ENCODE measurements around the gene STPG1.

STPG1 gene

DNA sequence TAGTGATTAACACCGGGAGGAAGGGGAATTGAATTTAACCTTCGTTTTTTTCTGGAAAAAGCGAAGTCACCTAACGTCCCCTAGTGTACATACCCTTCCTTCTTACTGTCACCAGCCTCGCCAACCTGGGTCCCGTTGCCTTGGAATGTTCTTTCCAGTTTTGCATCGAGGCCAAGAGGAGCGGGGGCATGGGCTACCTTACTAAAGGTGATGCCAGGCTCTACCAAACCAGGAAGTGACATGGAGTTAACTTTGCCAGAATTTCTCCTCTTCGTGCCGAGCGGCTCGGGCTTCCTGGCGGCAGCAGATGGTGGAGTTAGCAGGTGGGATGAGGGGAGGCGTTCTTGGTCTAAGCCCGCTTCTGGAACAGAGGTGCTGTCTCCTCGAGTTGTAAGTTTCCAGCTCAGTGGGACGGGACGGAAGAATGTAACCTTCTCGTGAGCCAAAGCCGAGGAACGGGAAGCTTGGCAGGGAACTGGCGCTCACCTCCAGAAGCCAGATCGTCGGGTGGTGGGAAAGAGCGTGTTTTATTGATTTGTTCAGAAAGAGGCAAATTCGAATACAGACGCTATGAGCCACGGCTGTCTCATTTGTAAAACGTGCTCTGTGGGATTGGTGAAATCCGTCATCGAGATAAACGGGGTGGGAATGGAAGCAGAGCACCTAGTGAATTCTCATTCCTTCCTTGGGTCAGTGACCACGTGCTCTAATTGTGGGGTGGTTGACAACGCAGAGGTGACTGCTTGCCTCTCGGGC is 2.5 kb upstream of the STPG1 start:
- TF ChIP-seq FOXP2 (optimal IDR thresholded peaks at IDR 0.05; ENCODE audit: borderline replicate concordance, extremely low read depth, extremely low read length, insufficient read depth) = no peak
- no peak for TF ChIP-seq TAF1 (IDR thresholded peaks at IDR 0.05; ENCODE audit: borderline replicate concordance, insufficient read depth, low read length)
- no peak for TF ChIP-seq SIN3A (IDR thresholded peaks at IDR 0.05; ENCODE audit: borderline replicate concordance, insufficient read depth, low read length)
- no peak for TF ChIP-seq POLR2AphosphoS5 (IDR thresholded peaks at IDR 0.05; ENCODE audit: low read depth, low read length)
- TF ChIP-seq, protein P1, sequence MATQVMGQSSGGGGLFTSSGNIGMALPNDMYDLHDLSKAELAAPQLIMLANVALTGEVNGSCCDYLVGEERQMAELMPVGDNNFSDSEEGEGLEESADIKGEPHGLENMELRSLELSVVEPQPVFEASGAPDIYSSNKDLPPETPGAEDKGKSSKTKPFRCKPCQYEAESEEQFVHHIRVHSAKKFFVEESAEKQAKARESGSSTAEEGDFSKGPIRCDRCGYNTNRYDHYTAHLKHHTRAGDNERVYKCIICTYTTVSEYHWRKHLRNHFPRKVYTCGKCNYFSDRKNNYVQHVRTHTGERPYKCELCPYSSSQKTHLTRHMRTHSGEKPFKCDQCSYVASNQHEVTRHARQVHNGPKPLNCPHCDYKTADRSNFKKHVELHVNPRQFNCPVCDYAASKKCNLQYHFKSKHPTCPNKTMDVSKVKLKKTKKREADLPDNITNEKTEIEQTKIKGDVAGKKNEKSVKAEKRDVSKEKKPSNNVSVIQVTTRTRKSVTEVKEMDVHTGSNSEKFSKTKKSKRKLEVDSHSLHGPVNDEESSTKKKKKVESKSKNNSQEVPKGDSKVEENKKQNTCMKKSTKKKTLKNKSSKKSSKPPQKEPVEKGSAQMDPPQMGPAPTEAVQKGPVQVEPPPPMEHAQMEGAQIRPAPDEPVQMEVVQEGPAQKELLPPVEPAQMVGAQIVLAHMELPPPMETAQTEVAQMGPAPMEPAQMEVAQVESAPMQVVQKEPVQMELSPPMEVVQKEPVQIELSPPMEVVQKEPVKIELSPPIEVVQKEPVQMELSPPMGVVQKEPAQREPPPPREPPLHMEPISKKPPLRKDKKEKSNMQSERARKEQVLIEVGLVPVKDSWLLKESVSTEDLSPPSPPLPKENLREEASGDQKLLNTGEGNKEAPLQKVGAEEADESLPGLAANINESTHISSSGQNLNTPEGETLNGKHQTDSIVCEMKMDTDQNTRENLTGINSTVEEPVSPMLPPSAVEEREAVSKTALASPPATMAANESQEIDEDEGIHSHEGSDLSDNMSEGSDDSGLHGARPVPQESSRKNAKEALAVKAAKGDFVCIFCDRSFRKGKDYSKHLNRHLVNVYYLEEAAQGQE (IDR thresholded peaks at IDR 0.05; ENCODE audit: insufficient read depth in 1 of 2, low read depth in 2 of 2, low read length in 2 of 2) = no peak

DNA sequence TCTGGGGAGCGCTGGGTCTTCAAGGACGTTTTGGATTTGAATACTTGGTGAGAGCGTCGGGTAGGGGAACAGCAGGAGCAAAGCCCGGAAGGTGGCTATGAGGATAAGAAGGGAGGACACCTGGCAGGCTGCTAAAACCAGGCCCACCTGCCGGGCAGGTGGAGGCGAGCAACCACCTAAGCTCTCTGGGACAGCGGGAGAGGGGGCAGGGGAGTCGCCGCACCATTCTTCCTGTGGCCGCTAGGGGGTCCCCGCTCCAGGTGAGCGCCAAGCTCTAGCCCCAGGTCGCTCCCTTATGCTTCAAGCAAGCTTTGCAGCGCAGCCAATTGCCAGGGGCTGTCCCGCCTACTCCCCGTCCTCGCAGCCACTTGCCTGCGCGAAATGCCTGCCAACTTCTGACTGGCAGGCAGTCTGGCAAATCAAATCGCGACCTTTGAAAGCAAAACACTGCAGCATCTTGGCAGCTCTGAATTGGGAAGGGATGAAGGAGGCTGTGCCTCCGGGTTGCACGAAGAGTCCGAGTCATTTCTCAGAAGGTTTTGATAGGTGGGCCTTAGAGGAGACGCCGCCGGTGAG is 1.8 kb upstream of the STPG1 start, which contains the start of gene NIPAL3:
NIPAL3 (plus strand) TSS at position 469 of the 576 bp plus-strand sequence. CDS start 3,746 bp downstream, outside the sequence.
- TF ChIP-seq FOXP2 (optimal IDR thresholded peaks at IDR 0.05; ENCODE audit: borderline replicate concordance, extremely low read depth, extremely low read length, insufficient read depth) = no peak
- TF ChIP-seq SIN3A (IDR thresholded peaks at IDR 0.05; ENCODE audit: borderline replicate concordance, insufficient read depth, low read length) = no peak
- TF ChIP-seq TAF1 (IDR thresholded peaks at IDR 0.05; ENCODE audit: borderline replicate concordance, insufficient read depth, low read length) = no peak
- no peak for TF ChIP-seq POLR2AphosphoS5 (IDR thresholded peaks at IDR 0.05; ENCODE audit: low read depth, low read length)
- TF ChIP-seq, protein P1 (IDR thresholded peaks at IDR 0.05; ENCODE audit: insufficient read depth in 1 of 2, low read depth in 2 of 2, low read length in 2 of 2) = no peak

DNA sequence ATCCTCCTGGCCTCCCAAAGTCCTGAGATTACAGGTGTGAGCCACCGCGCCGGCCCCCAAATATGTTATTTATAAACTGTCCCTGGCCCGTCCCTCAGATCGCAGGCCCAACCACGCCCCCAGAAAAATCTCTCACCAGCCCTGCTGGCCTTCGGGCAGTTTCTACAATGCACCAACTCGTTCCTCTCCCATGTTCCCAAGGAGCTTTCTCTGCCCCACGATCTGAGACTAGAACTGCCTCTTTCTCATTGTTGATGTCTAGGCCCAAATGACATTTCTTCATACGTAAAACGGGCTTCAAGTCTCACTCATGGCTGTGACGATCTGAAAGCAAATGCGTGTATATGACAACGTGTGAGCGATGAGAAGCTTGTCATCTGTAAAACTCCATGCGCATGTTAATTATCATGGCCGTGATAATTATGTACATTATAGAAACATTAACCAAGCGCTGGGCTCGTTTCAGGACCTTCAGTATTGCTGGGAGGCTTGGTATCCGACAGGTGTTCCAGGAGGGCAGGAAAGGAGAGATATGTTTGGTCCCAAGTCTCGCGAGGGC is 1.3 kb upstream of the STPG1 start:
- no peak for TF ChIP-seq SIN3A (IDR thresholded peaks at IDR 0.05; ENCODE audit: borderline replicate concordance, insufficient read depth, low read length)
- no peak for TF ChIP-seq POLR2AphosphoS5 (IDR thresholded peaks at IDR 0.05; ENCODE audit: low read depth, low read length)
- no peak for TF ChIP-seq TAF1 (IDR thresholded peaks at IDR 0.05; ENCODE audit: borderline replicate concordance, insufficient read depth, low read length)
- no peak for TF ChIP-seq FOXP2 (optimal IDR thresholded peaks at IDR 0.05; ENCODE audit: borderline replicate concordance, extremely low read depth, extremely low read length, insufficient read depth)
- TF ChIP-seq, protein P1 (IDR thresholded peaks at IDR 0.05; ENCODE audit: insufficient read depth in 1 of 2, low read depth in 2 of 2, low read length in 2 of 2) = no peak

DNA sequence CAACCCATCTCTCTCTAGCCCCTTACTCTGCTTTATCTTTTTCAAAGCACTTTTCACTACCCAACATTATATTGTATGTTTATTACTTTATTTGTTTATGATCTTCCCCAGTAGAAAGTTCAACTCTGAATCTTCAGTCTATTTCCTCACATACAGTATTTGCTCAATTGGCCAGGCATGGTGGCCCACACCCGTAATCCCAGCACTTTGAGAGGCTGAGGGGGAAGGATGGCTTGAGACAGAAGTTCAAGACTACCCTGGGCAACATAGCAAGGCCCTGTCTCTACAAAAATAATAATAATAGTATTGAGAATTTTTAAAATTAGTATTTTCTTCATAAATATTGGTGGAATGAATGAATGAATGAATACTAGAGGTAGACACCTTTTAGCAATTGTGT is 1.2 kb downstream of the STPG1 start:
- no peak for TF ChIP-seq SIN3A (IDR thresholded peaks at IDR 0.05; ENCODE audit: borderline replicate concordance, insufficient read depth, low read length)
- TF ChIP-seq POLR2AphosphoS5 (IDR thresholded peaks at IDR 0.05; ENCODE audit: low read depth, low read length) = no peak
- TF ChIP-seq, protein P1 (IDR thresholded peaks at IDR 0.05; ENCODE audit: insufficient read depth in 1 of 2, low read depth in 2 of 2, low read length in 2 of 2) = no peak
- no peak for TF ChIP-seq FOXP2 (optimal IDR thresholded peaks at IDR 0.05; ENCODE audit: borderline replicate concordance, extremely low read depth, extremely low read length, insufficient read depth)
- TF ChIP-seq TAF1 (IDR thresholded peaks at IDR 0.05; ENCODE audit: borderline replicate concordance, insufficient read depth, low read length) = no peak
